Sigmoid colon (tissue), 4 donors: Measurements from ENCODE around the gene ELAVL3.

Experiments used
- EP300 ChIP-seq, 4 donors: sonication (generic); formaldehyde crosslinking; IDR thresholded peaks; one replicate each; pipeline ENCODE4 v1.6.1; 2017; ENCODE audit warnings: antibody characterized with exemption in 4 of 4
- TF ChIP-seq, protein P1 (sequence below), 4 experiments: fragments of 450-650 bp in 3 of 4; fragments of 200-600 bp in 1 of 4; IDR thresholded peaks; one replicate each; pipeline ENCODE4 v1.5.1; 2016 to 2019; ENCODE audit warnings: antibody characterized with exemption in 4 of 4, mild to moderate bottlenecking in 3 of 4, moderate library complexity in 2 of 4

DNA sequence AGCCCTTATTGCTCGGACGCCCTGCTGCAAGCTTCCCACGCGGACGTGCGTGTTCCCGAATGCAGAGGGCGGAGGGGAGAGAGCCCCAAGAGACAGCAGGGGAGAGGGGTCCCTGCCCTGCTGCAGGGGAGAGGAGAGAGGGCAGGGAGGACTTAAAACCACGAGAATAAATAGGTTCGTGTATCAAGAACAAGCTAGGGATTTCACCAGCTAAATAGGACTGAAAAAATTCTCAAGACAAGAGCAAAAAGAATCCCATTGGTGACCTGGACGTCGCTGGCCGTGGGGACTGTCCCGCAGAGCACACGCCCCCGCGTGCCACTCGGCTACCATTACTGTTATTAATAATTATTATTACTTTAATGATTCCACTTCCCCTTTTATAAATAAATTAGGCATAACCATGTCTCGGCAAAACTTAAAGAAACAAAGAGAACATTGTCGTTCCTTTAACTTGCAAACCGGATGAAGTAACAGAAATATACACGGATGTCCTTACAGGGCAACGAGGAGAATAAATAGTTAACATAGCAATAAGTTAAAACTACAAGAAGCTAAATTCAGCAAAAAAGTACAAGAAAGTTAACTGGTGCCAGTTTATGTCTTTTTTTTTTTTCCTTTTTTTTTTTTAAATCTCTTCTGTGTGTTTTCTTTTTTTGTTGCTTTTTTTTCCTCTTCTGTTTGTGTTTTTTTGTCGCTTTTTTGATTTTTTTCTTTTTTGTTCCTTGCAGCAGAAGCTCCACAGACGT is 28.8 kb downstream of the ELAVL3 start:
- TF ChIP-seq EP300 (IDR thresholded peaks at IDR 0.05): no peak
- TF ChIP-seq, protein P1, sequence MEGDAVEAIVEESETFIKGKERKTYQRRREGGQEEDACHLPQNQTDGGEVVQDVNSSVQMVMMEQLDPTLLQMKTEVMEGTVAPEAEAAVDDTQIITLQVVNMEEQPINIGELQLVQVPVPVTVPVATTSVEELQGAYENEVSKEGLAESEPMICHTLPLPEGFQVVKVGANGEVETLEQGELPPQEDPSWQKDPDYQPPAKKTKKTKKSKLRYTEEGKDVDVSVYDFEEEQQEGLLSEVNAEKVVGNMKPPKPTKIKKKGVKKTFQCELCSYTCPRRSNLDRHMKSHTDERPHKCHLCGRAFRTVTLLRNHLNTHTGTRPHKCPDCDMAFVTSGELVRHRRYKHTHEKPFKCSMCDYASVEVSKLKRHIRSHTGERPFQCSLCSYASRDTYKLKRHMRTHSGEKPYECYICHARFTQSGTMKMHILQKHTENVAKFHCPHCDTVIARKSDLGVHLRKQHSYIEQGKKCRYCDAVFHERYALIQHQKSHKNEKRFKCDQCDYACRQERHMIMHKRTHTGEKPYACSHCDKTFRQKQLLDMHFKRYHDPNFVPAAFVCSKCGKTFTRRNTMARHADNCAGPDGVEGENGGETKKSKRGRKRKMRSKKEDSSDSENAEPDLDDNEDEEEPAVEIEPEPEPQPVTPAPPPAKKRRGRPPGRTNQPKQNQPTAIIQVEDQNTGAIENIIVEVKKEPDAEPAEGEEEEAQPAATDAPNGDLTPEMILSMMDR (IDR thresholded peaks at IDR 0.05): no peak
